ENCODE measurements around the gene LAPTM4A.

GRCh38 chr2:20030224-20030623 lies 21.2 kb downstream of the LAPTM4A start:
- TF ChIP-seq CTCF (IDR thresholded peaks at IDR 0.05) (no peak), POLR2A (IDR thresholded peaks at IDR 0.05) (no peak), EP300 (IDR thresholded peaks at IDR 0.05) (no peak), POLR2AphosphoS5 (IDR thresholded peaks at IDR 0.05) (no peak)

Measured in gastroesophageal sphincter (tissue), 3 donors.